Stimulated activated CD8-positive, alpha-beta memory T cell treated with anti-CD3 and anti-CD28 coated beads, Interleukin-2, amount 100 ng/mL, for 1 hour (primary cell): ENCODE results near the gene TTC23.

Experiments used
- DNase-seq, 2 donors: peaks; one replicate each; pipeline ENCODE4 v3.0.0-alpha.2; 2020; ENCODE audit warnings: low read depth in 2 of 2

TTC23 gene

GRCh38 chr15:99102332-99103235 is 146.8 kb downstream of the TTC23 start:
- no peak for DNase-seq

GRCh38 chr15:99101501-99101900 is 147.9 kb downstream of the TTC23 start:
- DNase-seq: no peak

GRCh38 chr15:99100245-99101173 is 148.9 kb downstream of the TTC23 start:
- no peak for DNase-seq

GRCh38 chr15:99099661-99100060 is 149.7 kb downstream of the TTC23 start:
- DNase-seq: no peak

- no peak for DNase-seq
Measured at GRCh38 chr15:99098991-99099390, 150.4 kb downstream of the TTC23 start.

- DNase-seq: no peak
Measured at GRCh38 chr15:99098426-99098825, 151.0 kb downstream of the TTC23 start.

- no peak for DNase-seq
Measured at GRCh38 chr15:99097441-99098410, 151.7 kb downstream of the TTC23 start.

- no peak for DNase-seq
Measured at GRCh38 chr15:99096894-99097426, 152.4 kb downstream of the TTC23 start.

- no peak for DNase-seq
Measured at GRCh38 chr15:99096173-99096893, 153.0 kb downstream of the TTC23 start.

GRCh38 chr15:99095626-99096025 is 153.8 kb downstream of the TTC23 start:
- DNase-seq: no peak

- no peak for DNase-seq
Measured at GRCh38 chr15:99092554-99093172, 156.7 kb downstream of the TTC23 start.

- DNase-seq: no peak
Measured at GRCh38 chr15:99090938-99091337, 158.4 kb downstream of the TTC23 start.

- no peak for DNase-seq
Measured at GRCh38 chr15:99090011-99090699, 159.2 kb downstream of the TTC23 start.

GRCh38 chr15:99087405-99087943 is 161.9 kb downstream of the TTC23 start:
- DNase-seq: no peak

- no peak for DNase-seq
Measured at GRCh38 chr15:99086327-99086667, 163.1 kb downstream of the TTC23 start.
